Transverse colon (tissue), 4 donors: ENCODE measurements around the gene FIZ1. TPM values are rescaled to one million over a fixed set of nuclear protein-coding genes. Genes with fewer than 3 reads are reported as not detected.

Experiments used
- DNase-seq: peaks from one replicate; pipeline ENCODE4 v3.0.0-alpha.2; 2019
- H3K27ac ChIP-seq, 4 donors: fragments of 200-600 bp; sonication (generic); 2 replicates each; pipeline ENCODE4 v1.5.1; 2016 to 2018; ENCODE audit warnings: inconsistent platforms in 4 of 4
- H3K27me3 ChIP-seq: fragments of 200-600 bp; sonication (generic); 2 replicates; pipeline ENCODE4 v1.5.1; 2017; ENCODE audit warnings: inconsistent platforms
- H3K36me3 ChIP-seq, 4 donors: fragments of 200-600 bp; sonication (generic); 2 replicates each; pipeline ENCODE4 v1.5.1; 2017 to 2019; ENCODE audit warnings: inconsistent platforms in 4 of 4
- H3K4me1 ChIP-seq, 4 donors: fragments of 200-600 bp; sonication (generic); 2 replicates each; pipeline ENCODE4 v1.5.1; 2017 to 2020; ENCODE audit warnings: inconsistent platforms in 4 of 4
- H3K4me3 ChIP-seq, 4 donors: fragments of 200-600 bp; sonication (generic); 1 replicate in 1 of 4; 2 replicates in 3 of 4; pipeline versions ENCODE4 v1.5.1 to v1.6.1; 2017 to 2019; ENCODE audit warnings: inconsistent platforms in 4 of 4
- H3K9me3 ChIP-seq, 2 donors: fragments of 200-600 bp; sonication (generic); 2 replicates each; pipeline ENCODE4 v1.5.1; 2017 to 2019; ENCODE audit warnings: inconsistent platforms in 2 of 2
- EP300 ChIP-seq: sonication (generic); formaldehyde crosslinking; IDR thresholded peaks from one replicate; pipeline ENCODE4 v1.6.1; 2017; ENCODE audit warnings: antibody characterized with exemption, low read depth
- POLR2A ChIP-seq: fragments of 450-650 bp; IDR thresholded peaks from one replicate; pipeline ENCODE4 v1.6.1; 2016; ENCODE audit warnings: antibody characterized with exemption, mild to moderate bottlenecking, moderate library complexity
- POLR2AphosphoS5 ChIP-seq, 3 donors: sonication (generic); formaldehyde crosslinking; IDR thresholded peaks; one replicate each; pipeline ENCODE4 v1.6.1; 2016; ENCODE audit warnings: antibody characterized with exemption in 3 of 3
- WGBS, 2 donors: methylation state at CpG; one replicate each; pipeline ENCODE4 v1.1.5; 2018; ENCODE audit warnings: low coverage in 1 of 2; 5-methylcytosine and 5-hydroxymethylcytosine counted together
- in situ Hi-C, 4 donors: fragments of 200-750 bp; cut with MboI; loops; one replicate each; pipeline versions ENCODE4 v1.15.0 to v1.15.1; 2017; ENCODE audit warnings: low sequenced_read_pairs in 3 of 4, low pct_ligation_motif_present in 1 of 4, low pct_unique_long_range_greater_than_20kb in 1 of 4
- intact Hi-C: fragments of 100-400 bp; cut with DNase I; formaldehyde crosslinking; loops from one replicate; pipeline ENCODE4 v1.15.1; 2023; ENCODE audit warnings: low total_unique reads
- total RNA-seq, 4 donors: library from RNA; depleted of rRNA; stranded (reverse); fragments of >200 nt; gene quantifications; one replicate each; pipeline ENCODE4 v1.1.0, GENCODE V29; 2016
- TF ChIP-seq, protein P1 (sequence below), 5 experiments: fragments of 200-600 bp in 3 of 5; fragments of 450-650 bp in 2 of 5; sonication (generic) in 3 of 5; IDR thresholded peaks; 1 replicate in 2 of 5; 2 replicates in 3 of 5; pipeline ENCODE4 v1.5.1; 2016 to 2017; ENCODE audit warnings: antibody characterized with exemption in 5 of 5, inconsistent platforms in 3 of 5, mild to moderate bottlenecking in 2 of 5, moderate library complexity in 1 of 5

The FIZ1 gene
- total RNA-seq, 4 donors from 2014 or later = 8.5 to 137 (median 18.3) TPM

DNA sequence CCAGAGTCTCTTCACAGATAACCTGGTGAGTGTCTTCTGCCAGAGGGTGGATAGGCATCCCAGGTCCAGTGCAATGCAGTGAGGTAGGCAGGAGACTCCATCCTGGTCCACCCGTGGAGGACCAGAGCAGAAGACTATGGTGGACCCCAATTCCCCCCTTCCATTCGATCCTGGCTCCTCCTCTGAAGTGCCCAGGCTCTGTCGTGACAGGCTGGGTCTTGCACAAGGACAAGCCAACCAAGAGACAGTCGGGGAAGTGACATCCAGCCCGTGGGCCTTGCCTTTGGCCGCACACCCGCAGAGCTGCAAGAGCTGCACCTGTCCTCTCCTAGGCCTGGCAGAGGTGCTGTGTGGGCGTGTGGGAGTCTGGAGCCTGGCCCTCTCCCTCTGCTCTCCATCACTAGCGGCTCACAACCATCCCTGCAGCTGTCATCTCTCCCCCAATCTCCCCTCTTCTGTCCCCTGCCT lies 21.9 kb upstream of the FIZ1 start:
- 80% methylated on average over 9 of the region's 9 CpGs; no CpG with 5 or more reads in 1 of the 2 donors for WGBS, 2 donors
- Histone ChIP-seq H3K4me3 (no peak overlapping the region), H3K36me3 (peaks cover 0 to 12% (median 5%) of the 10 kb centered on the region in 4 donors), H3K9me3 (no peaks in the 10 kb centered on the region), H3K4me1 (peaks cover 0 to 14% (median 6%) of the 10 kb centered on the region in 4 donors), H3K27ac (no peak overlapping the region), H3K27me3 (no peaks in the 10 kb centered on the region)
- TF ChIP-seq, protein P1, sequence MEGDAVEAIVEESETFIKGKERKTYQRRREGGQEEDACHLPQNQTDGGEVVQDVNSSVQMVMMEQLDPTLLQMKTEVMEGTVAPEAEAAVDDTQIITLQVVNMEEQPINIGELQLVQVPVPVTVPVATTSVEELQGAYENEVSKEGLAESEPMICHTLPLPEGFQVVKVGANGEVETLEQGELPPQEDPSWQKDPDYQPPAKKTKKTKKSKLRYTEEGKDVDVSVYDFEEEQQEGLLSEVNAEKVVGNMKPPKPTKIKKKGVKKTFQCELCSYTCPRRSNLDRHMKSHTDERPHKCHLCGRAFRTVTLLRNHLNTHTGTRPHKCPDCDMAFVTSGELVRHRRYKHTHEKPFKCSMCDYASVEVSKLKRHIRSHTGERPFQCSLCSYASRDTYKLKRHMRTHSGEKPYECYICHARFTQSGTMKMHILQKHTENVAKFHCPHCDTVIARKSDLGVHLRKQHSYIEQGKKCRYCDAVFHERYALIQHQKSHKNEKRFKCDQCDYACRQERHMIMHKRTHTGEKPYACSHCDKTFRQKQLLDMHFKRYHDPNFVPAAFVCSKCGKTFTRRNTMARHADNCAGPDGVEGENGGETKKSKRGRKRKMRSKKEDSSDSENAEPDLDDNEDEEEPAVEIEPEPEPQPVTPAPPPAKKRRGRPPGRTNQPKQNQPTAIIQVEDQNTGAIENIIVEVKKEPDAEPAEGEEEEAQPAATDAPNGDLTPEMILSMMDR (IDR thresholded peaks at IDR 0.05) = no peak
- TF ChIP-seq POLR2A = no peak
- no peak for TF ChIP-seq POLR2AphosphoS5 (IDR thresholded peaks at IDR 0.05)
- TF ChIP-seq EP300 = no peak
- in situ Hi-C loops = loop anchor here in 1 of 4 donors (10.0 kb wide), 1 partner anchor 106 kb away; no protein-coding TSS in a partner anchor
- intact Hi-C loops = no loop called here
- DNase-seq = no peak

DNA sequence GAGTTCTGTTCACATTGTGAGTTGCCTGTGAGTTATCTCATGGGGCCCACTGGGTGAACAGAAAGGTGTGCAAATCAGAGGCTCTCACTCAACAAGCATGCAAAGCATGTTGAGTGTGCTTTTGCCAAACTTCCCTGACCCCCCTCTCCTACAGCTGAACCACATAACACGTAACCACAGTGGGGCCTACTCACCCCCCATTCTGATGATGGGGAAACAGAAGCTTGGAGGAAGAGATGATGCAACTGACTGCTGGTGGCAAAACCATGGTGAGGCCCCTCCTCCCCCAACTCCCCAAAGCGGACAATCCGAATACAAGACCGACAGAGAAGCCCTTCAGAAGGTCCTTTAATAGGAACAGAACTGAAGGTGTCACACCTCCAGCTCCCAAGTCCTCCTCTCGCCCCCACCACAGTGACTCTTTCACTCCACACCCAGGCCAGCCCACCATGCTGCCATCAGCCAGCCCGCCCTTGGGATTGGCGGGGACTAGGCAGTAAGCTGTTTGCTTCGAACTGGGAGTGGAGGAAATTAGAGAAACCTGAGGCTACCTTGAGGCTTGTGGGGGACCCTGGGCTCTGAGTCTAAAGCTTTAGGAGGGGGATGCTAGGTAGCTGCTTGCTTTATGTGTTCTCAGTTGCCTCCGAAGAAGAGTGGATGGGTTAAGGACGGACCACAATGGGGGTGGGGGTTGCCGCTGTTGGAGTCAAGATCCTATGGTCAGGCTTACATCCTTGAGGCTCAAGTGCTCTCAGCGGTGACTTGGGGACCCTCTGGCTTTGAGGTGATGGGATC lies 21.3 kb upstream of the FIZ1 start:
- no peaks in the 10 kb centered on the region for H3K9me3 ChIP-seq
- peaks cover 0 to 16% (median 8%) of the 10 kb centered on the region in 4 donors for H3K36me3 ChIP-seq
- intact Hi-C loops = no loop called here
- TF ChIP-seq EP300 = no peak
- TF ChIP-seq, protein P1 (IDR thresholded peaks at IDR 0.05) = no peak
- TF ChIP-seq POLR2A = no peak
- no peak for TF ChIP-seq POLR2AphosphoS5 (IDR thresholded peaks at IDR 0.05)
- no peak overlapping the region for H3K4me3 ChIP-seq
- no peaks in the 10 kb centered on the region for H3K27me3 ChIP-seq
- H3K4me1 ChIP-seq = peaks cover 0 to 14% (median 6%) of the 10 kb centered on the region in 4 donors
- no peak overlapping the region for H3K27ac ChIP-seq
- no peak for DNase-seq
- WGBS, 2 donors = 89% methylated on average over 12 of the region's 12 CpGs; no CpG with 5 or more reads in 1 of the 2 donors
- in situ Hi-C loops = loop anchor here in 1 of 4 donors (10.0 kb wide), 1 partner anchor 106 kb away; no protein-coding TSS in a partner anchor

DNA sequence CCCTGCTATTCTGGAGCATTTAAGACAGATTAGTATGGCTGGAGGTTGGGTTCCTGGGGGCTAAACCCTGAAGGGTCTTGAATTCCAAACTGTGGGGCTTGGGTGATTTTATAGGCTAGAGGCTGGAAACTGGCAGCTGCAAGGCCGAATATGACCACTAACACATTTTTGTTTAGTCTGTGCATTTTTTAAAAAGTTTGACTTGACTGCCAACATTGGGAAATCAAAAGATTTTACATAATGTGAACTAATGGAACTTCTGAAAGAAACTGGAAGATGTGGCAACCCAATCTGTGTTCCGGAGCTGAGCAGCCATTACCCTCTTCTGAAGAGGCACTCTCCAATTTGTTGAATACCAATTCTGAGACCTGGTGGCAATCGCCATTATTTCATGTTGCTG lies 20.0 kb upstream of the FIZ1 start:
- intact Hi-C loops = loop anchor here (10.0 kb wide), 1 partner anchor 104 kb away; no protein-coding TSS in a partner anchor
- 67 to 83% methylated on average over 1 to 3 of the region's 3 CpGs for WGBS, 2 donors
- DNase-seq = no peak
- Histone ChIP-seq H3K4me3 (no peak overlapping the region), H3K9me3 (no peaks in the 10 kb centered on the region), H3K27me3 (no peaks in the 10 kb centered on the region), H3K27ac (no peak overlapping the region), H3K4me1 (peaks cover 0 to 8% (median 3%) of the 10 kb centered on the region in 4 donors), H3K36me3 (peaks cover 0 to 22% (median 10%) of the 10 kb centered on the region in 4 donors)
- TF ChIP-seq POLR2A = no peak
- in situ Hi-C loops = no loop called here

DNA sequence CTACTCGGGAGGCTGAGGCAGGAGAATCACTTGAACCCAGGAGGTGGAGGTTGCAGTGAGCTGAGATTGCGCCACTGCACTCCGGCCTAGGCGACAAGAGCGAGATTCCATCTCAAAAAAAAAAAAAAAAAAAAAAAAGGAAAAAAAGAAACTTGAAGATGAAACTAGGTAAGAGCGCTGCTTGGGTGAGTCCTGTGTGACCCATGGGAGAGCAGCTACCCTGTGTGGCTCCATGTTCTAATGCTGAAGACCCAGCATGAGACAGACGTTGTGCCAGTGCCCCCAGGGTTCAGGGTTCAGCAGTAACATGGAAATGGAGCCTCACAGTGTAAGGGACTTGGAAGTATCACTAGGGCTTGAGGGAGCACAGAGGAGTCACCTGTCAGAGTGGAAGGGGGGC lies 19.1 kb upstream of the FIZ1 start:
- DNase-seq = no peak
- Histone ChIP-seq H3K27ac (no peak overlapping the region), H3K4me1 (peaks cover 0 to 2% (median 0%) of the 10 kb centered on the region in 4 donors), H3K9me3 (no peaks in the 10 kb centered on the region), H3K27me3 (no peaks in the 10 kb centered on the region), H3K36me3 (peaks cover 0 to 22% (median 10%) of the 10 kb centered on the region in 4 donors), H3K4me3 (no peak overlapping the region)
- WGBS, 2 donors = 71 to 82% methylated on average over 3 to 7 of the region's 7 CpGs
- intact Hi-C loops (loop anchor here (10.0 kb wide), 1 partner anchor 104 kb away; no protein-coding TSS in a partner anchor), in situ Hi-C loops (no loop called here)
- TF ChIP-seq EP300 = no peak
- TF ChIP-seq POLR2AphosphoS5 (IDR thresholded peaks at IDR 0.05) = no peak
- TF ChIP-seq POLR2A = no peak
- TF ChIP-seq, protein P1 (IDR thresholded peaks at IDR 0.05) = no peak
